Prostate gland (tissue), 2 donors: ENCODE data around the gene CCDC124. TPM values are rescaled to one million over a fixed set of nuclear protein-coding genes. Genes with fewer than 3 reads are reported as not detected.
A peak's percentile ranks its signal among the peaks of the same experiment; 100 is the strongest.

ENCODE experiments used
- DNase-seq: peaks from one replicate; pipeline ENCODE4 v3.0.0-alpha.2; 2019; ENCODE audit warnings: low spot score
- H3K27ac ChIP-seq, 2 donors: fragments of 200-600 bp; sonication (generic); 2 replicates each; pipeline ENCODE4 v1.5.1; 2017 to 2019
- H3K27me3 ChIP-seq: fragments of 200-600 bp; sonication (generic); replicated peaks from 2 replicates; pipeline ENCODE4 v1.5.1; 2019; ENCODE audit not compliant: insufficient read depth
- H3K36me3 ChIP-seq, 2 donors: fragments of 200-600 bp; sonication (generic); 1 replicate in 1 of 2; 2 replicates in 1 of 2; pipeline versions ENCODE4 v1.5.1 to v1.8.1; 2017 to 2019
- H3K4me1 ChIP-seq: fragments of 200-600 bp; sonication (generic); replicated peaks from 2 replicates; pipeline ENCODE4 v1.5.1; 2019
- H3K4me3 ChIP-seq, 2 donors: fragments of 200-600 bp; sonication (generic); 2 replicates each; pipeline ENCODE4 v1.5.1; 2017 to 2019
- H3K9me3 ChIP-seq: fragments of 200-600 bp; sonication (generic); 2 replicates; pipeline ENCODE4 v1.5.1; 2017
- POLR2A ChIP-seq: fragments of 450-650 bp; IDR thresholded peaks from one replicate; pipeline ENCODE4 v1.6.1; 2016; ENCODE audit warnings: antibody characterized with exemption, mild to moderate bottlenecking
- POLR2AphosphoS5 ChIP-seq: sonication (generic); formaldehyde crosslinking; IDR thresholded peaks from one replicate; pipeline ENCODE4 v1.6.1; 2017; ENCODE audit warnings: antibody characterized with exemption
- WGBS: methylation state at CpG from one replicate; pipeline ENCODE4 v1.1.5; 2018; 5-methylcytosine and 5-hydroxymethylcytosine counted together
- intact Hi-C: fragments of 100-400 bp; cut with DNase I; formaldehyde crosslinking; loops from one replicate; pipeline ENCODE4 v1.14.2; 2022
- total RNA-seq, 2 donors: library from RNA; depleted of rRNA; stranded (reverse); fragments of >200 nt; gene quantifications; one replicate each; pipeline ENCODE4 v1.1.0, GENCODE V29; 2016
- TF ChIP-seq, protein P1 (sequence below), 4 experiments: fragments of 200-600 bp in 2 of 4; fragments of 450-650 bp in 2 of 4; sonication (generic) in 2 of 4; IDR thresholded peaks; 1 replicate in 3 of 4; 2 replicates in 1 of 4; pipeline ENCODE4 v1.5.1; 2016 to 2019; ENCODE audit warnings: antibody characterized with exemption in 4 of 4, mild to moderate bottlenecking in 2 of 4, moderate library complexity in 2 of 4

CCDC124 gene
- total RNA-seq, 2 donors from 2014 or later, result 48.7 to 52.2 TPM

DNA sequence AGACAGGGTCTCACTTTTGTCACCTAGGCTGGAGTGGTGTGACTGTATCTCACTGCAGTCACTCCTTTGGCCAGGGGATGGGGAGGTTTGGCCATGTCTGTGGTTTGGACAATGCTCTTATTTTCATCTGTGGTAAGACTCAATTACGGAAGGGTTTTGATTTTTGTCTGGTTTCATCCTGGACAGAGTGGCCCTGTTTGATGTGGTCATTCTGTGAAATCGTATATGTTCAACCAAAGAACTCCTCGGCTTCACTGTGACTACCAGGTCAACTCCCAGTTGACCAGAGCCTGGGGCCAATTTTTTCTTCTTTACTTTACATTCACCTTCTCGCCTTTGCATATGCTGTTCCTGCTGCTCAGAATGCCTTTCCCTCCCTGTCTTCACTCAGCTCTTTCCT is 6.8 kb upstream of the CCDC124 start:
- DNase-seq, result no peak
- TF ChIP-seq, protein P1, sequence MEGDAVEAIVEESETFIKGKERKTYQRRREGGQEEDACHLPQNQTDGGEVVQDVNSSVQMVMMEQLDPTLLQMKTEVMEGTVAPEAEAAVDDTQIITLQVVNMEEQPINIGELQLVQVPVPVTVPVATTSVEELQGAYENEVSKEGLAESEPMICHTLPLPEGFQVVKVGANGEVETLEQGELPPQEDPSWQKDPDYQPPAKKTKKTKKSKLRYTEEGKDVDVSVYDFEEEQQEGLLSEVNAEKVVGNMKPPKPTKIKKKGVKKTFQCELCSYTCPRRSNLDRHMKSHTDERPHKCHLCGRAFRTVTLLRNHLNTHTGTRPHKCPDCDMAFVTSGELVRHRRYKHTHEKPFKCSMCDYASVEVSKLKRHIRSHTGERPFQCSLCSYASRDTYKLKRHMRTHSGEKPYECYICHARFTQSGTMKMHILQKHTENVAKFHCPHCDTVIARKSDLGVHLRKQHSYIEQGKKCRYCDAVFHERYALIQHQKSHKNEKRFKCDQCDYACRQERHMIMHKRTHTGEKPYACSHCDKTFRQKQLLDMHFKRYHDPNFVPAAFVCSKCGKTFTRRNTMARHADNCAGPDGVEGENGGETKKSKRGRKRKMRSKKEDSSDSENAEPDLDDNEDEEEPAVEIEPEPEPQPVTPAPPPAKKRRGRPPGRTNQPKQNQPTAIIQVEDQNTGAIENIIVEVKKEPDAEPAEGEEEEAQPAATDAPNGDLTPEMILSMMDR (IDR thresholded peaks at IDR 0.05), result no peak
- TF ChIP-seq POLR2A (no peak), POLR2AphosphoS5 (no peak)
- Histone ChIP-seq H3K27me3 (no peaks in the 10 kb centered on the region), H3K4me3 (no peak overlapping the region), H3K9me3 (no peaks in the 10 kb centered on the region), H3K27ac (no peak overlapping the region), H3K36me3 (no peaks in the 10 kb centered on the region), H3K4me1 (no peaks in the 10 kb centered on the region)
- intact Hi-C loops, result no loop called here
- WGBS, result 71% methylated on average over 4 of the region's 4 CpGs

DNA sequence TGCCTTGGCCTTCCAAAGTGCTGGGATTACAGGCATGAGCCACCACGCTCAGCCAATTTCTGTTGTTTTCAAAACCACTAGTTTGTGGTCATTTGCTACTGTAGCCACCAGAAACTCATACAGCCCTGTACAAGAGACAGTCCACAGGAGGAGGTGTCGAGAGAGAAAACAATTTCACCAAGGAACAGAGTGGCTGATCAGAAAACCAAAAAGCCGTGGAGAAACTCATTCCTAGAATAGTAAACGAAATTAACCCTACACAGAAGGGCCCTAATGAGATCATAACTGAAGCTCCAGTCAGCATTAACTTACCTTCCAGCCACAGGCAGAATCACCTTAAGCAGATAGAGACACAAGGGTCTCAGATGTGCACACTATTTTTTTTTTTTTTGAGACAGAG is 3.8 kb upstream of the CCDC124 start:
- no peak for TF ChIP-seq POLR2A
- TF ChIP-seq, protein P1 (IDR thresholded peaks at IDR 0.05), result no peak
- TF ChIP-seq POLR2AphosphoS5, result no peak
- Histone ChIP-seq H3K27ac (no peak overlapping the region), H3K4me1 (peaks cover 9% of the 10 kb centered on the region), H3K4me3 (no peak overlapping the region), H3K9me3 (no peaks in the 10 kb centered on the region), H3K27me3 (no peaks in the 10 kb centered on the region), H3K36me3 (no peaks in the 10 kb centered on the region)
- intact Hi-C loops, result no loop called here
- 60% methylated on average over 4 of the region's 4 CpGs for WGBS
- no peak for DNase-seq

DNA sequence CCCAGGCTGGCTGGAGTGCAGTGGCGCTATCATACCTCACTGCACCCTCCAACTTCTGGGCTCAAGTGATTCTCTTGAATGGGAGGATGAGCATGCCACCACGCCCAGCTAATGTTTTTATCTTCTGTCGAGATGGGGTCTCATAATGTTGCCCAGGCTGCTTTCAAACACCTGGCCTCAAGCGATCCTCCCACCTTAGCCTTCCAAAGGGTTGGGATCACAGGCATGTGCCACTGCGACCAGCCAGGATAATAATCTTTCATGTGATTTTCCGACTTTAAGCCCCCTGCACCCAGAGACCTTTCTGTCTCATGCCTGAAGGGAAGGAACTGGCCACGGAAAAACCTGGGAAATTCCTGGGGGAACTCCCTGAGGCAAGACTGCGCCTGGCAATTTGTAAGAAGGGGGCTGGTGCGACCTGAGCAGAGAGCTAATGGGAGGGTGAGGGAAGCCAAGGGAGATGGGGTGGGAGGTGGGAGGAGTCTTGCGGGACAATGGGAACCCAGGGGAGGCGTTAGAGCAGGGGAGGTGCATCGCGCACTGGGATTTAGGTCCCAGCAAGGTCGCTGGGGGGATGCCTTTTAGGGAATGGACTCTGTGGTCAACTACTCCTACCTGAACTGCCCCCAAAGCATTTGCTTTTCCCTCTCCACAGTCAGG is 1.2 kb upstream of the CCDC124 start:
- DNase-seq, result no peak
- WGBS, result 20% methylated on average over 14 of the region's 14 CpGs

DNA sequence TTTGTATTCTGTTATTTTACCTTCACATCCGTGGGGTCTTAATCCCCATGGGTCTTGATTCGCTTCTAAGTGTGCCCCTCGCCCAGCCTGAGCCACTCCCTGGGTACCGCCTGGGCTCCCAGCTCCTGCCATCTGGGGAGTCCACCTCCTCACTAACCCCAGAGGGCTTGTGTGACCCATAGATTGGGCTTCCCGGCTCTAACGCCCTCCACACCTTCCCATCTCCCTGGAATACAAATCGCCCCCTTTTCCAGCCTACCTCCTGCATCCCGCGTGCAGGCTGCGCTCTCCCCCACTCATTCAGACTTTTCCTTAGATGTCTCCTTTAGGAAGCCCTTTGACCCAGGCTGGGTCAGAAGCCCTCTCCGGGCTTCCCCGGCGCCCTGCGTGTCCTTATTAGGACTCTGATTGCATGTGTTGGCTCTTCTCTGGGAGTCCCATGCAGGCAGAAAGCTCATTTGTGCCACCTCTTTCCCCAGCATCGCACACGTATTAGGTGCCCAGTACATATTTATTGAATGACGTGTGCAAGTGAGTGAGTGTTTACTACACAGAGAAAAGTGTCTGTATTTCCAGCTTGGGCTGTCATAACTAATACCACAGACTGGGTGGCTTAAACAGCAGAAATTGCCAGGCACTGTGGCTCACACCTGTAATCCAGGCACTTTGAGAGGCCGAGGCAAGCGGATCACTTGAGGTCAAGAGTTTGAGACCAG is 757 bp downstream of the CCDC124 start:
- intact Hi-C loops, result loop anchor here (2.0 kb wide), 1 partner anchor 75 kb away; the partner anchor contains the start of gene RPL18A
- no peaks in the 10 kb centered on the region for H3K36me3 ChIP-seq
- no peak for DNase-seq
- TF ChIP-seq POLR2AphosphoS5 (no peak), POLR2A (no peak)
- TF ChIP-seq, protein P1 (IDR thresholded peaks at IDR 0.05), result no peak
- no peaks in the 10 kb centered on the region for H3K27me3 ChIP-seq
- H3K9me3 ChIP-seq, result no peaks in the 10 kb centered on the region
- peak overlapping the region; percentile 83 to 86 for H3K4me3 ChIP-seq
- WGBS, result 21% methylated on average over 19 of the region's 19 CpGs
- peaks cover 9% of the 10 kb centered on the region for H3K4me1 ChIP-seq
- peak overlapping the region; percentile 88 to 91 for H3K27ac ChIP-seq

More for the DNA sequence above, 1.2 kb upstream of the CCDC124 start:
- intact Hi-C loops, result loop anchor here (2.0 kb wide), 1 partner anchor 73 kb away; the partner anchor contains the start of gene RPL18A
- TF ChIP-seq POLR2AphosphoS5, result no peak
- no peak for TF ChIP-seq POLR2A
- TF ChIP-seq, protein P1 (IDR thresholded peaks at IDR 0.05), result no peak
- Histone ChIP-seq H3K4me3 (no peak overlapping the region), H3K9me3 (no peaks in the 10 kb centered on the region), H3K27ac (no peak overlapping the region), H3K4me1 (peaks cover 9% of the 10 kb centered on the region), H3K36me3 (no peaks in the 10 kb centered on the region), H3K27me3 (no peaks in the 10 kb centered on the region)
